H9 (cell line): ENCODE measurements around the gene GPR35. TPM values are rescaled to one million over a fixed set of nuclear protein-coding genes. Genes with fewer than 3 reads are reported as not detected.

ENCODE experiments used
- DNase-seq: peaks from one replicate; pipeline ENCODE4 v3.0.0-alpha.2; 2017
- H2AFZ ChIP-seq: one replicate; pipeline ENCODE4 v1.6.1; 2013; ENCODE audit warnings: mild to moderate bottlenecking, low read length, control low read depth, moderate library complexity
- H2AK5ac ChIP-seq: 2 replicates; pipeline ENCODE4 v1.6.1; 2013; ENCODE audit warnings: low read length, control low read depth, mixed read lengths; ENCODE audit not compliant: insufficient read length
- H2BK120ac ChIP-seq: one replicate; pipeline ENCODE4 v1.6.1; 2013; ENCODE audit warnings: low read depth, mild to moderate bottlenecking, low read length, control low read depth, inconsistent platforms; ENCODE audit not compliant: poor library complexity, severe bottlenecking
- H2BK12ac ChIP-seq: 2 replicates; pipeline ENCODE4 v1.6.1; 2013; ENCODE audit warnings: low read length, control low read depth, mixed read lengths, low read depth; ENCODE audit not compliant: insufficient read length
- H2BK15ac ChIP-seq: 2 replicates; pipeline ENCODE4 v1.6.1; 2013; ENCODE audit warnings: low read depth, low read length, control low read depth
- H2BK20ac ChIP-seq: one replicate; pipeline ENCODE4 v1.6.1; 2013; ENCODE audit warnings: low read depth, mild to moderate bottlenecking, low read length, control low read depth, inconsistent platforms; ENCODE audit not compliant: poor library complexity, severe bottlenecking
- H2BK5ac ChIP-seq: 2 replicates; pipeline ENCODE4 v1.6.1; 2013; ENCODE audit warnings: low read length, control low read depth, mixed read lengths; ENCODE audit not compliant: insufficient read length
- H3K14ac ChIP-seq: 2 replicates; pipeline ENCODE4 v1.6.1; 2013; ENCODE audit warnings: low read length, control low read depth; ENCODE audit not compliant: insufficient read depth
- H3K18ac ChIP-seq: 2 replicates; pipeline ENCODE4 v1.6.1; 2013; ENCODE audit warnings: low read depth, mild to moderate bottlenecking, mixed read lengths, low read length, control low read depth; ENCODE audit not compliant: insufficient read length
- H3K23ac ChIP-seq: 2 replicates; pipeline ENCODE4 v1.6.1; 2013; ENCODE audit warnings: low read length, control low read depth, mixed read lengths, low read depth; ENCODE audit not compliant: insufficient read length
- H3K23me2 ChIP-seq: 2 replicates; pipeline ENCODE4 v1.6.1; 2013; ENCODE audit warnings: low read depth, mild to moderate bottlenecking, mixed read lengths, low read length, control low read depth; ENCODE audit not compliant: insufficient read length, poor library complexity, severe bottlenecking
- H3K27ac ChIP-seq: 2 replicates; pipeline ENCODE4 v1.5.1; 2013; ENCODE audit warnings: low read length, control low read depth, mixed read lengths, low read depth; ENCODE audit not compliant: insufficient read length
- H3K27me3 ChIP-seq: 2 replicates; pipeline ENCODE4 v1.6.1; 2013; ENCODE audit warnings: low read length, control low read depth, inconsistent platforms; ENCODE audit not compliant: insufficient read depth
- H3K4ac ChIP-seq: 2 replicates; pipeline ENCODE4 v1.6.1; 2013; ENCODE audit warnings: low read depth, mild to moderate bottlenecking, control low read depth, inconsistent platforms, low read length, moderate library complexity
- H3K4me1 ChIP-seq: 2 replicates; pipeline ENCODE4 v1.6.1; 2013; ENCODE audit warnings: low read length, control low read depth, inconsistent platforms; ENCODE audit not compliant: insufficient read depth
- H3K4me2 ChIP-seq: 2 replicates; pipeline ENCODE4 v1.6.1; 2013; ENCODE audit warnings: low read length, control low read depth, mixed read lengths; ENCODE audit not compliant: insufficient read length, insufficient read depth
- H3K56ac ChIP-seq: 2 replicates; pipeline ENCODE4 v1.6.1; 2013; ENCODE audit warnings: low read depth, mild to moderate bottlenecking, mixed read lengths, low read length, control low read depth; ENCODE audit not compliant: insufficient read length
- H3K79me1 ChIP-seq: 2 replicates; pipeline ENCODE4 v1.6.1; 2013; ENCODE audit warnings: low read depth, mild to moderate bottlenecking, moderate library complexity, low read length, control low read depth, inconsistent platforms; ENCODE audit not compliant: insufficient read depth, poor library complexity, severe bottlenecking
- H3K79me2 ChIP-seq: 2 replicates; pipeline ENCODE4 v1.6.1; 2013; ENCODE audit warnings: low read length, control low read depth, inconsistent platforms; ENCODE audit not compliant: insufficient read depth
- H3K9ac ChIP-seq: 2 replicates; pipeline ENCODE4 v1.6.1; 2013; ENCODE audit warnings: low read length, control low read depth, mixed read lengths; ENCODE audit not compliant: insufficient read length; ENCODE audit errors: extremely low read depth
- H3K9me3 ChIP-seq: one replicate; pipeline ENCODE4 v1.6.1; 2013; ENCODE audit warnings: low read depth, low read length, inconsistent platforms; ENCODE audit not compliant: control insufficient read depth
- H3T11ph ChIP-seq: one replicate; pipeline ENCODE4 v1.6.1; 2013; ENCODE audit warnings: mild to moderate bottlenecking, low read length, control low read depth, inconsistent platforms
- H4K20me1 ChIP-seq: one replicate; pipeline ENCODE4 v1.6.1; 2013; ENCODE audit not compliant: control insufficient read depth, insufficient read length, insufficient read depth
- H4K5ac ChIP-seq: 2 replicates; pipeline ENCODE4 v1.6.1; 2013; ENCODE audit warnings: low read depth, mild to moderate bottlenecking, mixed read lengths, low read length, control low read depth; ENCODE audit not compliant: insufficient read length
- H4K8ac ChIP-seq: replicated peaks from 2 replicates; pipeline ENCODE4 v1.6.1; 2013; ENCODE audit warnings: low read length, control low read depth, mixed read lengths, low read depth; ENCODE audit not compliant: insufficient read length
- H4K91ac ChIP-seq: 2 replicates; pipeline ENCODE4 v1.6.1; 2013; ENCODE audit warnings: low read depth, mild to moderate bottlenecking, moderate library complexity, mixed read lengths, low read length, control low read depth; ENCODE audit not compliant: insufficient read length
- H3K27ac Mint-ChIP-seq, 3 experiments: 2 replicates in 2 of 3; 3 replicates in 1 of 3; pipeline ENCODE4 v1.8.0; 2020 to 2021; ENCODE audit warnings: mixed read lengths in 3 of 3, mild to moderate bottlenecking in 1 of 3, moderate library complexity in 1 of 3
- H3K27me3 Mint-ChIP-seq: 2 replicates; pipeline ENCODE4 v1.8.0; 2021; ENCODE audit warnings: low read depth, mild to moderate bottlenecking, moderate library complexity, mixed read lengths
- H3K36me3 Mint-ChIP-seq, 3 experiments: 2 replicates in 2 of 3; 3 replicates in 1 of 3; pipeline ENCODE4 v1.8.0; 2020 to 2021; ENCODE audit warnings: low read depth in 3 of 3, mixed read lengths in 3 of 3; ENCODE audit not compliant: insufficient read depth in 1 of 3
- H3K4me1 Mint-ChIP-seq, 2 experiments: 2 replicates each; pipeline ENCODE4 v1.8.0; 2020; ENCODE audit warnings: mixed read lengths in 2 of 2
- H3K4me3 Mint-ChIP-seq, 2 experiments: 2 replicates in 1 of 2; 3 replicates in 1 of 2; pipeline ENCODE4 v1.8.0; 2020 to 2021; ENCODE audit warnings: mild to moderate bottlenecking in 2 of 2, mixed read lengths in 2 of 2, moderate library complexity in 1 of 2
- H3K9me3 Mint-ChIP-seq, 2 experiments: 2 replicates in 1 of 2; 3 replicates in 1 of 2; pipeline ENCODE4 v1.8.0; 2020; ENCODE audit warnings: mild to moderate bottlenecking in 2 of 2, mixed read lengths in 2 of 2, moderate library complexity in 1 of 2
- CTCF ChIP-seq: fragments of 200-600 bp; sonication (generic); conservative IDR thresholded peaks from 3 replicates; pipeline ENCODE4 v1.8.0; 2021; ENCODE audit warnings: antibody characterized with exemption, mild to moderate bottlenecking
- WGBS: extraction: QIAGEN DNeasy Blood & Tissue Kit; methylation state at CpG from one replicate; pipeline ENCODE4 v1.1.7; 2013; ENCODE audit warnings: missing lambda C conversion rate, low lambda C conversion rate, mixed read lengths; ENCODE audit not compliant: insufficient read length; ENCODE audit errors: extremely low coverage; 5-methylcytosine and 5-hydroxymethylcytosine counted together
- total RNA-seq: library from RNA; stranded (reverse); gene quantifications from 2 replicates; pipeline ENCODE4 v1.2.1, GENCODE V29; 2021

Gene GPR35
- total RNA-seq, 1 experiment from 2014 or later: 1.4 TPM

- Histone ChIP-seq H3K27me3 (no peaks in the 10 kb centered on the region), H2AFZ (no peak overlapping the region), H3K23ac (no peak overlapping the region), H3K18ac (no peak overlapping the region), H3T11ph (no peak overlapping the region), H4K8ac (no peak overlapping the region), H3K14ac (no peak overlapping the region), H3K79me2 (no peaks in the 10 kb centered on the region), H2BK12ac (no peak overlapping the region), H2BK20ac (no peak overlapping the region), H3K4me1 (no peaks in the 10 kb centered on the region), H2BK15ac (no peak overlapping the region), H3K9ac (no peak overlapping the region), H2AK5ac (no peak overlapping the region), H4K5ac (no peak overlapping the region), H3K27ac (no peak overlapping the region), H4K20me1 (no peaks in the 10 kb centered on the region), H3K4me2 (no peak overlapping the region), H3K4ac (no peak overlapping the region), H3K79me1 (no peaks in the 10 kb centered on the region), H4K91ac (no peak overlapping the region), H2BK5ac (no peak overlapping the region), H3K23me2 (no peaks in the 10 kb centered on the region), H3K56ac (no peak overlapping the region), H2BK120ac (no peak overlapping the region), H3K9me3 (no peaks in the 10 kb centered on the region)
- Mint-ChIP-seq H3K27me3 (peaks cover 30% of the 10 kb centered on the region), H3K27ac (no peak overlapping the region), H3K4me3 (no peak overlapping the region), H3K4me1 (peaks cover 0 to 4% of the 10 kb centered on the region in 2 experiments; a peak in 2 of 4 replicates), H3K36me3 (no peaks in the 10 kb centered on the region), H3K9me3 (no peaks in the 10 kb centered on the region)
- WGBS: no CpG with 5 or more reads among the region's 4 CpGs
- no peak for DNase-seq
- no peak for TF ChIP-seq CTCF
Measured at GRCh38 chr2:240670950-240671349, 45.7 kb downstream of the GPR35 start.
